ENCODE measurements around the gene CDKAL1.

DNA sequence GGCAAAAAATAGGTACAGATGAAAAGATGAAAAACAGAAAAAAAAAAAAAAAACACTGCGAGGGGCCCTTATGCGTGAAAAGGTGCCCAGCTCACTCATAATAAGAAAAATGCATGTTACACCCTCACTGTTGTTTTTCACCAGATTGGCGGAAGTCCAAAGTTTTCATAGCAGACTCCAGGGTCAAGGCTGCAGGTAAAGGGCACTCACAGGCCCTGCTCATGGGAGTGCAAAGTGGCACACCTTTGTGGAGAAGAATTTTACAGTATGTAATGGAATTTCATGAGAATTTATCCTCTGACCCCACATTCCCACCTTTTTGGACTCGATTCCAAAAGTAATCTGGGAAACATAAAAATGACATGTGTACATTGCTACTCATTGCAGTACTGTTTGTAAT, 108.2 kb downstream of the CDKAL1 start:
- TF ChIP-seq SUZ12 (IDR thresholded peaks at IDR 0.05; ENCODE audit: extremely low read depth, insufficient read depth, insufficient read length) (no peak), ZNF274 (IDR thresholded peaks at IDR 0.05; ENCODE audit: low read depth, low read length) (no peak)
